Activated T-helper 2 cell treated with anti-CD3 and anti-CD28 coated beads, Interferon-gamma antibody, Interleukin-2, Interleukin-4, amounts not matched to agents 10 μg/mL and 5 μg/mL and 100 μg/mL, durations not matched to agents 14 hours and 24 hours and 36 hours (primary cell): ENCODE results near the gene CDH23. TPM values are rescaled to one million over a fixed set of nuclear protein-coding genes. Genes with fewer than 3 reads are reported as not detected.

Source experiments
- DNase-seq: peaks from one replicate; pipeline ENCODE4 v3.0.0; 2021; ENCODE audit warnings: low spot score
- H3K27ac Mint-ChIP-seq: one replicate; pipeline ENCODE4 v1.8.0; 2021; ENCODE audit warnings: mixed read lengths
- H3K27me3 Mint-ChIP-seq: one replicate; pipeline ENCODE4 v1.8.0; 2021; ENCODE audit warnings: low read depth, mixed read lengths
- H3K36me3 Mint-ChIP-seq: one replicate; pipeline ENCODE4 v1.8.0; 2021; ENCODE audit warnings: low read depth, mixed read lengths
- H3K4me1 Mint-ChIP-seq: one replicate; pipeline ENCODE4 v1.8.0; 2021; ENCODE audit warnings: low read depth, mixed read lengths
- H3K4me3 Mint-ChIP-seq: one replicate; pipeline ENCODE4 v1.8.0; 2021; ENCODE audit warnings: low read depth, mild to moderate bottlenecking, moderate library complexity, mixed read lengths
- H3K9me3 Mint-ChIP-seq: one replicate; pipeline ENCODE4 v1.8.0; 2021; ENCODE audit warnings: mixed read lengths
- intact Hi-C: fragments of 100-400 bp; cut with micrococcal nuclease; formaldehyde crosslinking; loops from one replicate; pipeline ENCODE4 v1.15.1; 2023
- total RNA-seq: library from RNA; stranded (reverse); gene quantifications from 2 replicates; pipeline ENCODE4 v1.2.3, GENCODE V29; 2022

CDH23 gene
- total RNA-seq, 1 donor from 2014 or later = 0.55 TPM

GRCh38 chr10:71671994-71672946, 275.6 kb downstream of the CDH23 start:
- no peaks in the 10 kb centered on the region for H3K9me3 Mint-ChIP-seq
- H3K4me3 Mint-ChIP-seq = no peak overlapping the region

GRCh38 chr10:71675295-71675970, 278.7 kb downstream of the CDH23 start:
- no peak overlapping the region for H3K4me3 Mint-ChIP-seq

More at GRCh38 chr10:71671994-71672946, 275.6 kb downstream of the CDH23 start:
- DNase-seq = no peak
- H3K27ac Mint-ChIP-seq = no peak overlapping the region
- H3K27me3 Mint-ChIP-seq = no peaks in the 10 kb centered on the region
- intact Hi-C loops = no loop called here
- no peaks in the 10 kb centered on the region for H3K36me3 Mint-ChIP-seq
- peaks cover 4% of the 10 kb centered on the region for H3K4me1 Mint-ChIP-seq

GRCh38 chr10:71677261-71677660, 280.5 kb downstream of the CDH23 start:
- Mint-ChIP-seq H3K27ac (no peak overlapping the region), H3K9me3 (no peaks in the 10 kb centered on the region), H3K4me3 (no peak overlapping the region), H3K36me3 (no peaks in the 10 kb centered on the region), H3K27me3 (no peaks in the 10 kb centered on the region), H3K4me1 (no peaks in the 10 kb centered on the region)
- no peak for DNase-seq
- intact Hi-C loops = no loop called here

More at GRCh38 chr10:71675295-71675970, 278.7 kb downstream of the CDH23 start:
- intact Hi-C loops = no loop called here
- Mint-ChIP-seq H3K27ac (no peak overlapping the region), H3K4me1 (no peaks in the 10 kb centered on the region), H3K36me3 (no peaks in the 10 kb centered on the region), H3K9me3 (no peaks in the 10 kb centered on the region), H3K27me3 (no peaks in the 10 kb centered on the region)
- no peak for DNase-seq

- no peaks in the 10 kb centered on the region for H3K9me3 Mint-ChIP-seq
- no peaks in the 10 kb centered on the region for H3K36me3 Mint-ChIP-seq
- H3K4me1 Mint-ChIP-seq = no peaks in the 10 kb centered on the region
- no peaks in the 10 kb centered on the region for H3K27me3 Mint-ChIP-seq
- intact Hi-C loops = no loop called here
- no peak for DNase-seq
- no peak overlapping the region for H3K27ac Mint-ChIP-seq
- no peak overlapping the region for H3K4me3 Mint-ChIP-seq
Observed at GRCh38 chr10:71678057-71678805, 281.5 kb downstream of the CDH23 start.

GRCh38 chr10:71679425-71679824, 282.7 kb downstream of the CDH23 start:
- no peaks in the 10 kb centered on the region for H3K9me3 Mint-ChIP-seq

GRCh38 chr10:71681977-71682376, 285.3 kb downstream of the CDH23 start:
- DNase-seq = no peak
- intact Hi-C loops = no loop called here
- Mint-ChIP-seq H3K4me1 (peaks cover 2% of the 10 kb centered on the region), H3K27ac (no peak overlapping the region), H3K36me3 (no peaks in the 10 kb centered on the region), H3K4me3 (no peak overlapping the region), H3K9me3 (no peaks in the 10 kb centered on the region), H3K27me3 (no peaks in the 10 kb centered on the region)

More at GRCh38 chr10:71679425-71679824, 282.7 kb downstream of the CDH23 start:
- intact Hi-C loops = no loop called here
- no peak for DNase-seq
- H3K4me1 Mint-ChIP-seq = peaks cover under 1% of the 10 kb centered on the region
- no peaks in the 10 kb centered on the region for H3K27me3 Mint-ChIP-seq
- no peak overlapping the region for H3K4me3 Mint-ChIP-seq
- H3K36me3 Mint-ChIP-seq = no peaks in the 10 kb centered on the region
- no peak overlapping the region for H3K27ac Mint-ChIP-seq

- Mint-ChIP-seq H3K9me3 (peaks cover 5% of the 10 kb centered on the region), H3K4me3 (no peak overlapping the region), H3K27ac (no peak overlapping the region), H3K36me3 (peaks cover 3% of the 10 kb centered on the region), H3K27me3 (no peaks in the 10 kb centered on the region), H3K4me1 (peaks cover 2% of the 10 kb centered on the region)
- intact Hi-C loops = no loop called here
- DNase-seq = no peak
Observed at GRCh38 chr10:71683301-71683700, 286.6 kb downstream of the CDH23 start.

- peaks cover 2% of the 10 kb centered on the region for H3K4me1 Mint-ChIP-seq
Observed at GRCh38 chr10:71684356-71685173, 287.8 kb downstream of the CDH23 start.

GRCh38 chr10:71685554-71686232, 289.0 kb downstream of the CDH23 start:
- no peak for DNase-seq
- Mint-ChIP-seq H3K4me1 (peaks cover 2% of the 10 kb centered on the region), H3K36me3 (peaks cover 4% of the 10 kb centered on the region), H3K9me3 (peaks cover 5% of the 10 kb centered on the region), H3K4me3 (no peak overlapping the region), H3K27me3 (no peaks in the 10 kb centered on the region), H3K27ac (no peak overlapping the region)
- intact Hi-C loops = no loop called here

More at GRCh38 chr10:71684356-71685173, 287.8 kb downstream of the CDH23 start:
- intact Hi-C loops = no loop called here
- Mint-ChIP-seq H3K4me3 (no peak overlapping the region), H3K27me3 (no peaks in the 10 kb centered on the region), H3K9me3 (peaks cover 5% of the 10 kb centered on the region), H3K36me3 (peaks cover 4% of the 10 kb centered on the region), H3K27ac (no peak overlapping the region)
- no peak for DNase-seq

- peaks cover 2% of the 10 kb centered on the region for H3K27me3 Mint-ChIP-seq
- H3K36me3 Mint-ChIP-seq = peaks cover 4% of the 10 kb centered on the region
- intact Hi-C loops = no loop called here
- H3K27ac Mint-ChIP-seq = no peak overlapping the region
- no peak overlapping the region for H3K4me3 Mint-ChIP-seq
- peaks cover 9% of the 10 kb centered on the region for H3K9me3 Mint-ChIP-seq
- DNase-seq = no peak
- peaks cover 2% of the 10 kb centered on the region for H3K4me1 Mint-ChIP-seq
Observed at GRCh38 chr10:71687077-71687476, 290.4 kb downstream of the CDH23 start.

- Mint-ChIP-seq H3K9me3 (peaks cover 9% of the 10 kb centered on the region), H3K4me3 (no peak overlapping the region)
Observed at GRCh38 chr10:71687480-71687879, 290.8 kb downstream of the CDH23 start.

More at GRCh38 chr10:71687480-71687879, 290.8 kb downstream of the CDH23 start:
- Mint-ChIP-seq H3K27me3 (peaks cover 2% of the 10 kb centered on the region), H3K27ac (no peak overlapping the region), H3K36me3 (peaks cover 4% of the 10 kb centered on the region), H3K4me1 (peaks cover 2% of the 10 kb centered on the region)
- DNase-seq = no peak
- intact Hi-C loops = no loop called here
